Activated T-helper 1 cell treated with anti-CD3 and anti-CD28 coated beads, Interleukin-12 subunit alpha, Interleukin-12 subunit beta, Interleukin-2, Interleukin-4 antibody, amounts not matched to agents 30 ng/mL and 10 ng/mL and 1 ng/mL, durations not matched to agents 14 hours and 24 hours and 36 hours (primary cell): ENCODE measurements around the gene FAM234A. TPM values are rescaled to one million over a fixed set of nuclear protein-coding genes. Genes with fewer than 3 reads are reported as not detected.

ENCODE experiments used
- DNase-seq: peaks from one replicate; pipeline ENCODE4 v3.0.0; 2021; ENCODE audit warnings: low spot score
- H3K27ac Mint-ChIP-seq: one replicate; pipeline ENCODE4 v1.8.0; 2021; ENCODE audit warnings: mild to moderate bottlenecking, mixed read lengths
- H3K27me3 Mint-ChIP-seq: one replicate; pipeline ENCODE4 v1.8.0; 2022; ENCODE audit warnings: mild to moderate bottlenecking, moderate library complexity, mixed read lengths; ENCODE audit not compliant: insufficient read depth
- H3K36me3 Mint-ChIP-seq: one replicate; pipeline ENCODE4 v1.8.0; 2021; ENCODE audit warnings: low read depth, mixed read lengths
- H3K4me1 Mint-ChIP-seq: one replicate; pipeline ENCODE4 v1.8.0; 2021; ENCODE audit warnings: low read depth, mixed read lengths
- H3K4me3 Mint-ChIP-seq: one replicate; pipeline ENCODE4 v1.8.0; 2021; ENCODE audit warnings: mild to moderate bottlenecking, moderate library complexity, mixed read lengths
- H3K9me3 Mint-ChIP-seq: one replicate; pipeline ENCODE4 v1.8.0; 2021; ENCODE audit warnings: mixed read lengths
- intact Hi-C: fragments of 100-400 bp; cut with micrococcal nuclease; formaldehyde crosslinking; loops from one replicate; pipeline ENCODE4 v1.15.1; 2024
- total RNA-seq: library from RNA; stranded (reverse); gene quantifications from 2 replicates; pipeline ENCODE4 v1.2.3, GENCODE V29; 2022

Gene FAM234A
- total RNA-seq, 1 donor from 2014 or later: 18.0 TPM

GRCh38 chr16:282491-282890 is 47.9 kb downstream of the FAM234A start:
- no peaks in the 10 kb centered on the region for H3K4me1 Mint-ChIP-seq
- intact Hi-C loops: no loop called here
- peaks cover 13% of the 10 kb centered on the region for H3K27me3 Mint-ChIP-seq
- no peak overlapping the region for H3K4me3 Mint-ChIP-seq
- no peak for DNase-seq
- H3K36me3 Mint-ChIP-seq: no peaks in the 10 kb centered on the region
- H3K27ac Mint-ChIP-seq: no peak overlapping the region
- no peaks in the 10 kb centered on the region for H3K9me3 Mint-ChIP-seq

GRCh38 chr16:283033-283805 is 48.6 kb downstream of the FAM234A start, which contains the start of gene PDIA2:
TSS of gene PDIA2 (plus strand) at chr16:283164. CDS start at chr16:283170, 6 bp downstream.
- DNase-seq: no peak
- no peaks in the 10 kb centered on the region for H3K9me3 Mint-ChIP-seq
- H3K4me1 Mint-ChIP-seq: no peaks in the 10 kb centered on the region
- H3K27me3 Mint-ChIP-seq: peaks cover 12% of the 10 kb centered on the region
- no peak within 1 kb of the TSS for H3K4me3 Mint-ChIP-seq
- H3K27ac Mint-ChIP-seq: no peak within 1 kb of the TSS
- intact Hi-C loops: no loop called here
- H3K36me3 Mint-ChIP-seq: no peaks in the 10 kb centered on the region

DNA sequence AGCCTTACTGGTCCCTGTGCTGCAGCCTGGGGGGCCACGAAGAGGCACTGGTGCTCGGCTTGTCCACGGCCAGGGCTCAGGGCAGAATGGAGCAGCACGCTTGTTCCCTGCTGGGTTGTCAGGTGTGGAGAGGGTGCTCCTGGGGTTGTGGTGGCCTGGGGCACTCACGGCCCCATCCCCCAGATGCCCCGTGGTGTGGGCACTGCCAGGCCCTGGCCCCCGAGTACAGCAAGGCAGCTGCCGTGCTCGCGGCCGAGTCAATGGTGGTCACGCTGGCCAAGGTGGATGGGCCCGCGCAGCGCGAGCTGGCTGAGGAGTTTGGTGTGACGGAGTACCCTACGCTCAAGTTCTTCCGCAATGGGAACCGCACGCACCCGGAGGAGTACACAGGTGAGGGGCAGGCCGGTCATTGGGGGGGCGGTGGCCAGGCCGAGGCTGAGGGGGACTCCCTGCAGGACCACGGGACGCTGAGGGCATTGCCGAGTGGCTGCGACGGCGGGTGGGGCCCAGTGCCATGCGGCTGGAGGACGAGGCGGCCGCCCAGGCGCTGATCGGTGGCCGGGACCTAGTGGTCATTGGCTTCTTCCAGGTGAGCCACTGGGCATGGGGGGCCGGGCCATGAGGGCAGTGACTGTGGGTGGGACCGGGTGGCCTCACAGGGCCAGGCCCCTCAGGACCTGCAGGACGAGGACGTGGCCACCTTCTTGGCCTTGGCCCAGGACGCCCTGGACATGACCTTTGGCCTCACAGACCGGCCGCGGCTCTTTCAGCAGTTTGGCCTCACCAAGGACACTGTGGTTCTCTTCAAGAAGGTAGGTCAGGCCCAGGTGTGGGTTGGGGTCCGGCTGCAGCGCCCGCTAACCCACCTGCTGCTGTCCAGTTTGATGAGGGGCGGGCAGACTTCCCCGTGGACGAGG is 49.8 kb downstream of the FAM234A start:
- Mint-ChIP-seq H3K4me1 (no peaks in the 10 kb centered on the region), H3K36me3 (no peaks in the 10 kb centered on the region), H3K27me3 (peaks cover 2% of the 10 kb centered on the region), H3K4me3 (no peak overlapping the region), H3K9me3 (no peaks in the 10 kb centered on the region), H3K27ac (no peak overlapping the region)
- intact Hi-C loops: no loop called here
- no peak for DNase-seq

DNA sequence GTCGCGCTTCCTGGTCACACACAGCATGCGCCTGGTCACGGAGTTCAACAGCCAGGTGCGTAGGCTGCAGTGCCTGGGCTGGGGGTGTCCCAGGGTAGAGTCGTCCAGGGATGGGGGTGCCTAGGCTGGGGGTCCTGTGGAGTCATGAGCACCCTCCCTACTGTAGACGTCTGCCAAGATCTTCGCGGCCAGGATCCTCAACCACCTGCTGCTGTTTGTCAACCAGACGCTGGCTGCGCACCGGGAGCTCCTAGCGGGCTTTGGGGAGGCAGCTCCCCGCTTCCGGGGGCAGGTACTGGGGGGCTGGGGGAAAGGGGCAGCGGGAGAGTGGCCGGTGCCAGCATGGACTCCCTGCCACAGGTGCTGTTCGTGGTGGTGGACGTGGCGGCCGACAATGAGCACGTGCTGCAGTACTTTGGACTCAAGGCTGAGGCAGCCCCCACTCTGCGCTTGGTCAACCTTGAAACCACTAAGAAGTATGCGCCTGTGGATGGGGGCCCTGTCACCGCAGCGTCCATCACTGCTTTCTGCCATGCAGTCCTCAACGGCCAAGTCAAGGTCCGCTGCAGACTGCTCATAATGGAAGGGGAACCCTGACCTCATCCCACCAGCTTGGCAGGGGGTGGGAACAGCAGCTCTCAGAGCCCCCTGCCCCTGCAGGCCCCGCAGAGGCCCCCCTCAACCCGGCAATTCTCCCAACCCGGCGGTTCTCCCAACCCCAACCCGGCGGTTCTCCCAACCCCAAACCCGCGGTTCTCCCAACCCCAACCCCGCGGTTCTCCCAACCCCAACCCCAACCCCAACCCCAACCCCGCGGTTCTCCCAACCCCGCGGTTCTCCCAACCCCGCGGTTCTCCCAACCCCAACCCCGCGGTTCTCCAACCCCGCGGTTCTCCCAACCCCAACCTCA is 50.8 kb downstream of the FAM234A start:
- Mint-ChIP-seq H3K4me3 (no peak overlapping the region), H3K9me3 (no peaks in the 10 kb centered on the region), H3K27ac (no peak overlapping the region), H3K27me3 (peaks cover 2% of the 10 kb centered on the region), H3K36me3 (no peaks in the 10 kb centered on the region), H3K4me1 (no peaks in the 10 kb centered on the region)
- DNase-seq: no peak
- intact Hi-C loops: no loop called here

DNA sequence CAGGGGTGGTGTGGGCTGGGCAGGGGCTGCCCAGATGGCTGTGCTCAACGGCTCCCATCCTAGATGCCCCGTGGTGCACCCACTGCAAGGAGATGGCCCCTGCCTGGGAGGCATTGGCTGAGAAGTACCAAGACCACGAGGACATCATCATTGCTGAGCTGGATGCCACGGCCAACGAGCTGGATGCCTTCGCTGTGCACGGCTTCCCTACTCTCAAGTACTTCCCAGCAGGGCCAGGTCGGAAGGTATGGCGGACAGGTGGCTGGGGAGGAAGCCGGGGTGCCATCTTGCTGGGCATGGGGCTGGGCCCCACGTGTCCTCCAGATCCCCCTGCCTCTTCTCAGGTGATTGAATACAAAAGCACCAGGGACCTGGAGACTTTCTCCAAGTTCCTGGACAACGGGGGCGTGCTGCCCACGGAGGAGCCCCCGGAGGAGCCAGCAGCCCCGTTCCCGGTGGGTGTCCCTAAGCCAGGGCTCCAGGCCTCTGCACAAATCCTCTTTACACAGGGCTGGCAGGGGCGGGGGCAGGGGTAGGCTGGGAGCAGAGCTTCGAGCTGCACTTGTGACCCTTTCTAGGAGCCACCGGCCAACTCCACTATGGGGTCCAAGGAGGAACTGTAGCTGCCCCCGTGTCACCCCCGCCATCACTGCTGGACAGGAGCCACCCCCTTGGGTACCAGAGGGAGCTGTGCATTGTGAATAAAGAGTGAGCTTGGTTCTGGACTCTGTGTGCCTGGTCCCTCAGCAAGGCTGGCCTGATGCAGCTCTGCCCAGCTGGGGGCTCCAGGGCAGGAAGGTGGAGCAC is 52.1 kb downstream of the FAM234A start:
- Mint-ChIP-seq H3K27ac (no peak overlapping the region), H3K27me3 (no peaks in the 10 kb centered on the region)

DNA sequence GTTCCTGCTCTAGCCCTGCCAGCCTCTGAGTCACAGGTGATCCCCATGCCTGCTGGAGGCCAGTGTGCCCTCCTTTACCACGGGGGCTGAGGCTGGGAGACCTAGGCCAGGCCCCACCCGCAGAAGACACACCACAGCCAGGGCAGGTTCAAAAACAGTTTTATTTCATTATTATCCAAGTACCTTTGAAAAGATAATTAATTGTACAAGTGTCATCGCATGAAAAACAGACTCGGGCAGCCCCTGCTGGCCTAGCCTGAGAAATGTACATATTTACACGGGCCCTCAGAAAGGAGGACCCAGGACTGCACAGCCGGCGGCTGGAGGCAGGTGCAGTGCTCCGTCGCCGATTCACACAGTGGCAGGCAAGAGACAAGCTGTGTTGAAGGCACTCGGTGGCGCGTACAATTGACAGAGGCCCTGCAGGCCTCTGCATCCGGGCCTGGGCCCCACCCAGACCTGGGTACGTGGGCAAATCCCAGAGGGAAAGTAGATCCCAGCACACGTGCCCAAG is 52.7 kb downstream of the FAM234A start:
- Mint-ChIP-seq H3K9me3 (no peaks in the 10 kb centered on the region), H3K4me1 (no peaks in the 10 kb centered on the region), H3K27me3 (no peaks in the 10 kb centered on the region), H3K36me3 (no peaks in the 10 kb centered on the region), H3K4me3 (no peak overlapping the region), H3K27ac (no peak overlapping the region)
- DNase-seq: no peak
- intact Hi-C loops: no loop called here

More for the DNA sequence above, 52.1 kb downstream of the FAM234A start:
- Mint-ChIP-seq H3K36me3 (no peaks in the 10 kb centered on the region), H3K9me3 (no peaks in the 10 kb centered on the region), H3K4me1 (no peaks in the 10 kb centered on the region), H3K4me3 (no peak overlapping the region)
- intact Hi-C loops: no loop called here
- no peak for DNase-seq

GRCh38 chr16:287981-288920 is 53.6 kb downstream of the FAM234A start:
- intact Hi-C loops: no loop called here
- no peak overlapping the region for H3K4me3 Mint-ChIP-seq
- no peaks in the 10 kb centered on the region for H3K36me3 Mint-ChIP-seq
- no peak overlapping the region for H3K27ac Mint-ChIP-seq
- H3K27me3 Mint-ChIP-seq: no peaks in the 10 kb centered on the region
- no peaks in the 10 kb centered on the region for H3K9me3 Mint-ChIP-seq
- no peak for DNase-seq
- no peaks in the 10 kb centered on the region for H3K4me1 Mint-ChIP-seq

DNA sequence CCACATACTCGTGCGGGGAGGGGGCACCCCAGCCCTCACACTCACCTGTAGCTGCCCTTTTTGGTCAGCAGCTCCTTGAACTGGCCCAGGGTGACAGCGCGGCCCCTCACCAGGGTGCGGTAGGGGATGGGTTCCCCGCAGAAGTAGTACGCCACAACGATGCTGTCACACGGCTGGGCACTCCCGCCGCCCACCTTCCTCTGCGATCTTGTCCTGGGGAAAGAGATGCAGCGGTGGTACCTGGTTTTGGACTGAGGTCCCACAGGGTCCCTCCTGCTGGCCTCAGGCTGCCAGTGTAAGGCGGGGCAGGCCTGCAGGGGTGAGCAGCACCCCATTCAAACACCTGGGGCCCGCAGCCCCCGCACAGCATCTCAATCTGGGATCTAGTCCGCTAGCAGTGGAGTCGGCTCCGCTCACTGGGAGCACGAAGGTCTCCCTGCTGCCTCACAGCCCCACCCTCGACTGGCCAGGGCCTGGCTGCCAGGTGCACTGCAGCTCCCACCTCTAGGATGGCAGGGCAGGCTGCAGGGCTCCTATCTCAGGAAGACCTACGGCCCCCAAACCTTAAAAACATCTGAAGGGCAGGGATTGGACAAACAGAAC is 54.9 kb downstream of the FAM234A start:
- intact Hi-C loops: no loop called here
- H3K9me3 Mint-ChIP-seq: no peaks in the 10 kb centered on the region
- no peaks in the 10 kb centered on the region for H3K4me1 Mint-ChIP-seq
- H3K27ac Mint-ChIP-seq: no peak overlapping the region
- no peak overlapping the region for H3K4me3 Mint-ChIP-seq
- DNase-seq: no peak
- H3K36me3 Mint-ChIP-seq: peaks cover 2% of the 10 kb centered on the region
- H3K27me3 Mint-ChIP-seq: no peaks in the 10 kb centered on the region

- intact Hi-C loops: no loop called here
- H3K4me3 Mint-ChIP-seq: no peak overlapping the region
- no peaks in the 10 kb centered on the region for H3K27me3 Mint-ChIP-seq
- H3K36me3 Mint-ChIP-seq: peaks cover 2% of the 10 kb centered on the region
- H3K4me1 Mint-ChIP-seq: no peaks in the 10 kb centered on the region
- H3K27ac Mint-ChIP-seq: no peak overlapping the region
- H3K9me3 Mint-ChIP-seq: no peaks in the 10 kb centered on the region
- DNase-seq: no peak
Measured at GRCh38 chr16:290015-290680, 55.5 kb downstream of the FAM234A start.

DNA sequence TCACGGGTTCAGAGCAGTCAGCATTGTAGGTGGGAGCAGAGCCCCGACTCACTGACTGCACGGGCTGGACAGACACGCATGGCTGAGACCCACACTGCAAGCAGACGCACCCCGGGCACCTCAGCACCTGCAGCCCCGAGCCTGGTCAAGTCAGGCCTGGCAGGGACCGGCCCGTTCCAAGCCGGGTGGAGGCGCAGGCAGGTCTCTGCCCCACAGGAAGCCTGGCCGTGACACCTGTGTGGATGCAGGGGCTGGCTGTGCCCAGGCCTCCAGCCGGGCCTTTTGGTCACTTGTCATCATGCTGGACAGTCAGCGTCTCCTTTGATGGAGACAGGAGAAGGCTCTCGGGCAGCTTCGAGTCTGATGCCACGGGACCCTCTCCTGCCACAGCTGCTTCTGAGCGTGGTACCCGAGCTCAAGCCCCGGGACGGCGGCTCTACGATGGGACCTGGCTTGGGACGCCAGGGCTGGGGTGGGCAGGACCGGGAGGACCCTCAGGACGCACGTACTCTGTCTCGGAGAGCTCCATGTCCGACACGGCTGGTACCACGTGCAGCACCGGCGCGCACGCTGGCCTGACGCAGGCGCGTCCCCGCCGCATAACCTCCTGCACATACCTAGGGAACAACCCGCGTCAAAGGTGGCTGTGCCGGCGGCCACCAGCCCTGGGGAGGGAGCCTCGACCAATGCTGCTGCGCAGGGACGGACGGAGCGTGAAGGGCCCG is 56.2 kb downstream of the FAM234A start:
- Mint-ChIP-seq H3K27me3 (no peaks in the 10 kb centered on the region), H3K27ac (no peak overlapping the region), H3K4me3 (no peak overlapping the region), H3K4me1 (no peaks in the 10 kb centered on the region), H3K36me3 (peaks cover 2% of the 10 kb centered on the region), H3K9me3 (no peaks in the 10 kb centered on the region)
- no peak for DNase-seq
- intact Hi-C loops: no loop called here
